CD14-positive monocyte (primary cell): ENCODE measurements around the gene PPFIA4. TPM values are rescaled to one million over a fixed set of nuclear protein-coding genes. Genes with fewer than 3 reads are reported as not detected.

Experiments
- DNase-seq, 3 donors: peaks; one replicate each; pipeline ENCODE4 v3.0.0-alpha.2; 2011 to 2022
- H2AFZ ChIP-seq: 2 replicates; pipeline ENCODE4 v1.6.0; 2012; ENCODE audit warnings: mild to moderate bottlenecking, low read depth, low read length, inconsistent platforms; ENCODE audit not compliant: insufficient read depth, poor library complexity, severe bottlenecking
- H3K27ac ChIP-seq, 2 donors: 1 replicate in 1 of 2; 2 replicates in 1 of 2; pipeline ENCODE4 v1.5.1; 2012 to 2013; ENCODE audit warnings: low read length in 2 of 2, control low read depth in 1 of 2, inconsistent platforms in 1 of 2, low read depth in 1 of 2, mild to moderate bottlenecking in 1 of 2
- H3K27me3 ChIP-seq, 2 donors: one replicate each; pipeline versions ENCODE4 v1.6.0 to v1.6.1; 2011 to 2013; ENCODE audit warnings: low read length in 2 of 2; ENCODE audit not compliant: control insufficient read depth in 2 of 2, insufficient read depth in 2 of 2
- H3K36me3 ChIP-seq, 2 donors: replicated peaks in 1 of 2; 1 replicate in 1 of 2; 2 replicates in 1 of 2; pipeline versions ENCODE4 v1.5.1 to v1.6.1; 2012 to 2013; ENCODE audit warnings: low read length in 2 of 2, control low read depth in 1 of 2, inconsistent platforms in 1 of 2, mild to moderate bottlenecking in 1 of 2; ENCODE audit not compliant: insufficient read depth in 2 of 2, control insufficient read depth in 1 of 2
- H3K4me1 ChIP-seq, 2 donors: 1 replicate in 1 of 2; 2 replicates in 1 of 2; pipeline versions ENCODE4 v1.5.1 to v1.6.1; 2012 to 2013; ENCODE audit warnings: low read length in 2 of 2, control low read depth in 1 of 2, inconsistent platforms in 1 of 2, mild to moderate bottlenecking in 1 of 2, moderate library complexity in 1 of 2; ENCODE audit not compliant: insufficient read depth in 2 of 2, control insufficient read depth in 1 of 2
- H3K4me2 ChIP-seq: replicated peaks from 2 replicates; pipeline ENCODE3; 2012; ENCODE audit warnings: low read length, moderate library complexity, mild to moderate bottlenecking; ENCODE audit not compliant: poor library complexity, severe bottlenecking; ENCODE audit errors: extremely low read depth
- H3K4me3 ChIP-seq, 3 experiments: fragments of 200-600 bp in 1 of 3; sonication (generic) in 1 of 3; replicated peaks in 1 of 3; 1 replicate in 2 of 3; 2 replicates in 1 of 3; pipeline ENCODE4 v1.5.1; 2011 to 2013; ENCODE audit warnings: low read length in 3 of 3, mild to moderate bottlenecking in 3 of 3, control low read depth in 2 of 3, low read depth in 2 of 3, inconsistent platforms in 1 of 3, moderate library complexity in 1 of 3
- H3K79me2 ChIP-seq: 2 replicates; pipeline ENCODE4 v1.6.0; 2012; ENCODE audit warnings: mild to moderate bottlenecking, control low read depth, inconsistent platforms, low read length, moderate library complexity; ENCODE audit not compliant: insufficient read depth
- H3K9ac ChIP-seq: 2 replicates; pipeline ENCODE4 v1.6.0; 2017; ENCODE audit warnings: low read length, mild to moderate bottlenecking; ENCODE audit not compliant: insufficient read depth, poor library complexity, severe bottlenecking
- H3K9me3 ChIP-seq, 2 donors: replicated peaks in 1 of 2; 1 replicate in 1 of 2; 2 replicates in 1 of 2; pipeline versions ENCODE4 v1.5.1 to v1.6.1; 2012 to 2013; ENCODE audit warnings: low read length in 2 of 2, control low read depth in 1 of 2; ENCODE audit not compliant: control insufficient read depth in 1 of 2, insufficient read depth in 1 of 2
- H4K20me1 ChIP-seq: 2 replicates; pipeline ENCODE4 v1.6.0; 2012; ENCODE audit warnings: mild to moderate bottlenecking, low read length, control low read depth, moderate library complexity; ENCODE audit not compliant: insufficient read depth
- H3K27ac Mint-ChIP-seq, 7 donors: one replicate each; pipeline ENCODE4 v1.8.0; 2020; ENCODE audit warnings: mild to moderate bottlenecking in 7 of 7, mixed read lengths in 7 of 7, moderate library complexity in 6 of 7, inconsistent platforms in 2 of 7
- H3K27me3 Mint-ChIP-seq, 3 donors: one replicate each; pipeline ENCODE4 v1.8.0; 2021 to 2022; ENCODE audit warnings: low read depth in 3 of 3, mild to moderate bottlenecking in 3 of 3, mixed read lengths in 3 of 3, moderate library complexity in 3 of 3, inconsistent platforms in 1 of 3
- H3K36me3 Mint-ChIP-seq, 2 donors: one replicate each; pipeline ENCODE4 v1.8.0; 2020; ENCODE audit warnings: mixed read lengths in 2 of 2, inconsistent platforms in 1 of 2, mild to moderate bottlenecking in 1 of 2
- H3K4me1 Mint-ChIP-seq: one replicate; pipeline ENCODE4 v1.8.0; 2020; ENCODE audit warnings: mild to moderate bottlenecking, mixed read lengths
- H3K4me3 Mint-ChIP-seq, 2 donors: one replicate each; pipeline ENCODE4 v1.8.0; 2020; ENCODE audit warnings: mild to moderate bottlenecking in 2 of 2, mixed read lengths in 2 of 2, moderate library complexity in 1 of 2
- H3K9me3 Mint-ChIP-seq, 7 donors: one replicate each; pipeline ENCODE4 v1.8.0; 2020 to 2022; ENCODE audit warnings: mixed read lengths in 7 of 7, mild to moderate bottlenecking in 6 of 7, moderate library complexity in 6 of 7, inconsistent platforms in 2 of 7
- CTCF ChIP-seq: fragments of 200-600 bp; IDR thresholded peaks from one replicate; pipeline ENCODE4 v1.8.0; 2022; ENCODE audit warnings: antibody characterized with exemption, mild to moderate bottlenecking
- WGBS: methylation state at CpG from one replicate; pipeline ENCODE4 v1.1.5; 2013; ENCODE audit warnings: missing lambda C conversion rate; ENCODE audit not compliant: insufficient coverage; 5-methylcytosine and 5-hydroxymethylcytosine counted together
- intact Hi-C, 2 donors: fragments of 100-400 bp; cut with micrococcal nuclease; formaldehyde crosslinking; loops; one replicate each; pipeline versions ENCODE4 v1.15.0 to v1.15.1; 2023
- polyA plus RNA-seq, 3 donors: library from polyadenylated mRNA; depleted of rRNA in 1 of 3; unstranded in 2 of 3; stranded (reverse) in 1 of 3; fragments of 300-500 nt in 2 of 3; fragments of >200 nt in 1 of 3; fragmentation: Illumina TruSeq in 2 of 3; gene quantifications; 1 replicate in 2 of 3; 2 replicates in 1 of 3; pipeline ENCODE4 v1.2.3, GENCODE V29; 2012 to 2021

PPFIA4 gene
- polyA plus RNA-seq, 3 donors = 0.52 to 1.0 (median 0.97) TPM

GRCh38 chr1:203076031-203076511, 49.8 kb downstream of the PPFIA4 start:
- DNase-seq = peak; percentile 35 to 65 (median 52)
- Mint-ChIP-seq H3K27ac (peak overlapping the region in 5 of 7 donors; percentile 40 to 86 (median 71)), H3K27me3 (peaks cover 0 to 8% (median 6%) of the 10 kb centered on the region in 3 donors), H3K4me1 (peaks cover 35% of the 10 kb centered on the region), H3K9me3 (peaks cover 0 to 2% (median 0%) of the 10 kb centered on the region in 7 donors), H3K4me3 (peak overlapping the region; percentile 98 to 100), H3K36me3 (peaks cover 36 to 49% of the 10 kb centered on the region in 2 donors)
- intact Hi-C loops = no loop called here
- peaks cover 0 to 10% of the 10 kb centered on the region in 2 donors for H3K36me3 ChIP-seq
- no peaks in the 10 kb centered on the region for H4K20me1 ChIP-seq
- H3K4me3 ChIP-seq = peak overlapping the region; percentile 58 to 84 (median 66)
- H3K9ac ChIP-seq = peak overlapping the region; percentile 70
- peaks cover 19 to 27% of the 10 kb centered on the region in 2 donors for H3K4me1 ChIP-seq
- H3K79me2 ChIP-seq = peaks cover 5% of the 10 kb centered on the region
- under 1% methylated on average over 24 of the region's 30 CpGs for WGBS
- H3K9me3 ChIP-seq = no peaks in the 10 kb centered on the region
- H3K4me2 ChIP-seq = peak overlapping the region; percentile 82
- H3K27ac ChIP-seq = peak overlapping the region; percentile 10 to 14
- H2AFZ ChIP-seq = peak overlapping the region; percentile 75
- TF ChIP-seq CTCF = no peak
- H3K27me3 ChIP-seq = no peaks in the 10 kb centered on the region

- H3K4me1 Mint-ChIP-seq = peaks cover 43% of the 10 kb centered on the region
- Histone ChIP-seq H3K27me3 (no peaks in the 10 kb centered on the region), H3K79me2 (peaks cover 5% of the 10 kb centered on the region), H3K9ac (no peak overlapping the region), H3K9me3 (no peaks in the 10 kb centered on the region), H2AFZ (no peak overlapping the region), H3K27ac (no peak overlapping the region), H3K4me2 (no peak overlapping the region), H3K4me3 (no peak overlapping the region), H4K20me1 (no peaks in the 10 kb centered on the region), H3K4me1 (peaks cover 26 to 28% of the 10 kb centered on the region in 2 donors), H3K36me3 (peaks cover 0 to 2% of the 10 kb centered on the region in 2 donors)
- intact Hi-C loops = no loop called here
- H3K27ac Mint-ChIP-seq = no peak overlapping the region
- peaks cover 0 to 6% (median 5%) of the 10 kb centered on the region in 3 donors for H3K27me3 Mint-ChIP-seq
- no CpG with 5 or more reads among the region's 3 CpGs for WGBS
- no peak overlapping the region for H3K4me3 Mint-ChIP-seq
- TF ChIP-seq CTCF = no peak
- H3K9me3 Mint-ChIP-seq = peaks cover 0 to 2% (median 0%) of the 10 kb centered on the region in 7 donors
- peaks cover 26 to 36% of the 10 kb centered on the region in 2 donors for H3K36me3 Mint-ChIP-seq
- DNase-seq = no peak
Observed at GRCh38 chr1:203077367-203077766, 51.1 kb downstream of the PPFIA4 start.
